Measurements from ENCODE around the gene CTNNA2. TPM values are rescaled to one million over a fixed set of nuclear protein-coding genes. Genes with fewer than 3 reads are reported as not detected.

Gene CTNNA2
- total RNA-seq, 1 experiment from 2014 or later, result 0.54 TPM

GRCh38 chr2:79860228-79861058 is 347.6 kb downstream of the CTNNA2 start:
- DNase-seq (ENCODE audit: low read depth, low spot score) (no peak), ATAC-seq (no peak)
- no peaks in the 10 kb centered on the region for H3K27me3 ChIP-seq (ENCODE audit: control insufficient read depth, insufficient read depth, low read length)
- no peaks in the 10 kb centered on the region for H3K4me1 ChIP-seq (ENCODE audit: control insufficient read depth, insufficient read depth, low read length)
- no peaks in the 10 kb centered on the region for H3K36me3 ChIP-seq (ENCODE audit: control insufficient read depth, insufficient read depth, low read length)
- H3K4me3 ChIP-seq (ENCODE audit: low read depth in 2 of 2, low read length in 2 of 2), result no peak overlapping the region
- TF ChIP-seq CTCF (IDR thresholded peaks at IDR 0.05) (peak; percentile 75), REST (IDR thresholded peaks at IDR 0.05; ENCODE audit: insufficient read depth in 1 of 2, low read depth in 2 of 2, low read length in 1 of 2) (no peak)
- intact Hi-C loops (cut with micrococcal nuclease; ENCODE audit: unreplicated experiment) (loop anchor here (10.0 kb wide), 2 partner anchors 196 to 816 kb away; no protein-coding TSS in a partner anchor), in situ Hi-C loops (cut with HindIII; ENCODE audit: low pct_unique_long_range_greater_than_20kb, low sequenced_read_pairs) (no loop called here)
- BruUV-seq (replicated peaks), result no TSS peak
- ChIA-PET CTCF (no interaction called here), POLR2A (no interaction called here)
- no peaks in the 10 kb centered on the region for H3K9me3 ChIP-seq (ENCODE audit: control insufficient read depth, insufficient read depth, low read depth, low read length)
- no peak overlapping the region for H3K27ac ChIP-seq (ENCODE audit: low read length)

GRCh38 chr2:79861059-79861374 is 348.2 kb downstream of the CTNNA2 start:
- BruUV-seq (replicated peaks), result no TSS peak
- in situ Hi-C loops (cut with HindIII; ENCODE audit: low pct_unique_long_range_greater_than_20kb, low sequenced_read_pairs) (no loop called here), intact Hi-C loops (cut with micrococcal nuclease; ENCODE audit: unreplicated experiment) (loop anchor here (10.0 kb wide), 2 partner anchors 196 to 816 kb away; no protein-coding TSS in a partner anchor)
- CTCF ChIA-PET, result no interaction called here
- Histone ChIP-seq H3K27ac (ENCODE audit: low read length) (no peak overlapping the region), H3K4me3 (ENCODE audit: low read depth in 2 of 2, low read length in 2 of 2) (no peak overlapping the region), H3K36me3 (ENCODE audit: control insufficient read depth, insufficient read depth, low read length) (no peaks in the 10 kb centered on the region), H3K9me3 (ENCODE audit: control insufficient read depth, insufficient read depth, low read depth, low read length) (no peaks in the 10 kb centered on the region), H3K27me3 (ENCODE audit: control insufficient read depth, insufficient read depth, low read length) (no peaks in the 10 kb centered on the region), H3K4me1 (ENCODE audit: control insufficient read depth, insufficient read depth, low read length) (no peaks in the 10 kb centered on the region)
- POLR2A ChIA-PET, result no interaction called here
- DNase-seq (ENCODE audit: low read depth, low spot score) (no peak), ATAC-seq (no peak)
- TF ChIP-seq CTCF (IDR thresholded peaks at IDR 0.05), result no peak

GRCh38 chr2:79862756-79863155 is 349.9 kb downstream of the CTNNA2 start:
- BruUV-seq (replicated peaks), result no TSS peak
- no peaks in the 10 kb centered on the region for H3K36me3 ChIP-seq (ENCODE audit: control insufficient read depth, insufficient read depth, low read length)
- intact Hi-C loops (cut with micrococcal nuclease; ENCODE audit: unreplicated experiment) (loop anchor here (10.0 kb wide), 2 partner anchors 198 to 818 kb away; no protein-coding TSS in a partner anchor), in situ Hi-C loops (cut with HindIII; ENCODE audit: low pct_unique_long_range_greater_than_20kb, low sequenced_read_pairs) (no loop called here)
- H3K4me1 ChIP-seq (ENCODE audit: control insufficient read depth, insufficient read depth, low read length), result no peaks in the 10 kb centered on the region
- H3K4me3 ChIP-seq (ENCODE audit: low read depth in 2 of 2, low read length in 2 of 2), result no peak overlapping the region
- no peaks in the 10 kb centered on the region for H3K9me3 ChIP-seq (ENCODE audit: control insufficient read depth, insufficient read depth, low read depth, low read length)
- DNase-seq (ENCODE audit: low read depth, low spot score) (no peak), ATAC-seq (no peak)
- H3K27me3 ChIP-seq (ENCODE audit: control insufficient read depth, insufficient read depth, low read length), result no peaks in the 10 kb centered on the region
- ChIA-PET CTCF (no interaction called here), POLR2A (no interaction called here)
- no peak overlapping the region for H3K27ac ChIP-seq (ENCODE audit: low read length)
- TF ChIP-seq REST (IDR thresholded peaks at IDR 0.05; ENCODE audit: insufficient read depth in 1 of 2, low read depth in 2 of 2, low read length in 1 of 2), result no peak
- TF ChIP-seq TCF7L2 (IDR thresholded peaks at IDR 0.05; ENCODE audit: low read depth, low read length), result no peak
- no peak for TF ChIP-seq SIN3A (IDR thresholded peaks at IDR 0.05; ENCODE audit: borderline replicate concordance, insufficient read depth, low read depth, low read length)
- no peak for TF ChIP-seq POLR2AphosphoS5 (IDR thresholded peaks at IDR 0.05; ENCODE audit: low read depth, low read length)
- TF ChIP-seq CTCF (IDR thresholded peaks at IDR 0.05), result no peak

Data from Panc1 (cell line).